ENCODE data around the gene SMAP1. TPM values are rescaled to one million over a fixed set of nuclear protein-coding genes. Genes with fewer than 3 reads are reported as not detected.

Gene SMAP1
- total and polyA plus RNA-seq, 10 donors: 12.0 to 28.2 (median 19.8) TPM

GRCh38 chr6:70905742-70906141 is 238.1 kb downstream of the SMAP1 start:
- intact Hi-C loops (cut with DNase I; ENCODE audit: low total_unique reads): no loop called here
- Histone ChIP-seq H3K36me3 (no peaks in the 10 kb centered on the region), H3K4me1 (no peaks in the 10 kb centered on the region), H3K27me3 (replicated peaks in 1 of 7) (no peaks in the 10 kb centered on the region), H3K27ac (no peak overlapping the region), H3K4me3 (no peak overlapping the region), H3K9me3 (no peaks in the 10 kb centered on the region)
- DNase-seq: no peak
- WGBS, 5 donors: 77 to 100% (median 88%) methylated on average over 1 of the region's 1 CpG
- TF ChIP-seq CTCF (IDR thresholded peaks at IDR 0.05 in 8 of 11, conservative IDR thresholded peaks at IDR 0.05 in 3 of 11): no peak
- TF ChIP-seq POLR2AphosphoS5 (IDR thresholded peaks at IDR 0.05): no peak
- no peak for TF ChIP-seq POLR2A (IDR thresholded peaks at IDR 0.05)

Other genes with a start within 250 kb of the SMAP1 start
- gene SDHAF4, start 101.0 kb upstream of the SMAP1 start, total RNA-seq: 10 to 100 TPM in 1 of 7 donors, 1 to 10 TPM in 6; 2.7 to 12.6 (median 7.3) TPM
- 10 to 100 TPM in 1 of 3 donors, 1 to 10 TPM in 2; 8.1 to 12.8 (median 9.1) TPM for gene SDHAF4, start 101.0 kb upstream of the SMAP1 start, polyA plus RNA-seq

Measured in spleen (tissue), 11 donors.